PC-9 (cell line): ENCODE results near the gene CLEC18C.
"Not testable (repeated sequence)": the region's sequence is repeated elsewhere in the genome, so short reads cannot be mapped to it uniquely, and the experiment has no call there.

Experiments
- EZH2 ChIP-seq: fragments of 200-600 bp; sonication (generic); IDR thresholded peaks from 2 replicates; pipeline ENCODE4 v1.8.0; 2017; ENCODE audit warnings: antibody characterized with exemption, low read depth
- TF ChIP-seq, protein P1 (sequence below): fragments of 200-600 bp; sonication (generic); conservative IDR thresholded peaks from 2 replicates; pipeline ENCODE4 v1.6.1; 2017; ENCODE audit warnings: mixed run types, antibody characterized with exemption, mild to moderate bottlenecking, moderate library complexity

DNA sequence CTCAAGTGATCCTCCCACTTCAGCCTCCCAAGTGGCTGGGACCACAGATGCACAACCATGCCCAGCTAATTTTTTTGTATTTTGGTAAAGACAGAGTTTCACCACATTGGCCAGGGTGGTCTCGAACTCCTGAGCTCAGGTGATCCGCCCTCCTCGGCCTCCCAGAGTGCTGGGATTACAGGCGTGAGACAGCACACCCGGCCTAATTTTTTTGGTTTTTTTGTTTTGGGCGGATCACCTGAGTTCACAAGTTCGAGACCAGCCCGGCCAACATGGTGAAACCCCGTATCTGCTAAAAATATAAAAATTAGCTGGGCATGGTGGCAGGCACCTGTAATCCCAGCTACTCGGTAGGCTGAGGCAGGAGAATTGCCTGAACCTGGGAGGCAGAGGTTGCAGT lies 18.9 kb upstream of the CLEC18C start:
- TF ChIP-seq, protein P1, sequence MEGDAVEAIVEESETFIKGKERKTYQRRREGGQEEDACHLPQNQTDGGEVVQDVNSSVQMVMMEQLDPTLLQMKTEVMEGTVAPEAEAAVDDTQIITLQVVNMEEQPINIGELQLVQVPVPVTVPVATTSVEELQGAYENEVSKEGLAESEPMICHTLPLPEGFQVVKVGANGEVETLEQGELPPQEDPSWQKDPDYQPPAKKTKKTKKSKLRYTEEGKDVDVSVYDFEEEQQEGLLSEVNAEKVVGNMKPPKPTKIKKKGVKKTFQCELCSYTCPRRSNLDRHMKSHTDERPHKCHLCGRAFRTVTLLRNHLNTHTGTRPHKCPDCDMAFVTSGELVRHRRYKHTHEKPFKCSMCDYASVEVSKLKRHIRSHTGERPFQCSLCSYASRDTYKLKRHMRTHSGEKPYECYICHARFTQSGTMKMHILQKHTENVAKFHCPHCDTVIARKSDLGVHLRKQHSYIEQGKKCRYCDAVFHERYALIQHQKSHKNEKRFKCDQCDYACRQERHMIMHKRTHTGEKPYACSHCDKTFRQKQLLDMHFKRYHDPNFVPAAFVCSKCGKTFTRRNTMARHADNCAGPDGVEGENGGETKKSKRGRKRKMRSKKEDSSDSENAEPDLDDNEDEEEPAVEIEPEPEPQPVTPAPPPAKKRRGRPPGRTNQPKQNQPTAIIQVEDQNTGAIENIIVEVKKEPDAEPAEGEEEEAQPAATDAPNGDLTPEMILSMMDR, result not testable (repeated sequence)
- not testable (repeated sequence) for TF ChIP-seq EZH2
